ENCODE results near the gene IRF2BP1. TPM values are rescaled to one million over a fixed set of nuclear protein-coding genes. Genes with fewer than 3 reads are reported as not detected.

Gene IRF2BP1
- total and polyA plus RNA-seq, 2 of the 13 experiments (the other 11 are each of a cell fraction or from before 2014, with no cell fraction given): 4.3 to 14.3 TPM

GRCh38 chr19:45878043-45878794, 7.7 kb downstream of the IRF2BP1 start (continued):
- TF ChIP-seq ZNF646 (CRISPR knock-in tag; IDR thresholded peaks at IDR 0.05): no peak; the same call in 1 of the 2 replicates
- TF ChIP-seq XBP1 (CRISPR knock-in tag; IDR thresholded peaks at IDR 0.05): no peak
- TF ChIP-seq ZGPAT (CRISPR knock-in tag; IDR thresholded peaks at IDR 0.05): peak; percentile 43; the same call in 1 of the 2 replicates
- no peak for TF ChIP-seq ZNF326 (CRISPR knock-in tag; IDR thresholded peaks at IDR 0.05; ENCODE audit: borderline replicate concordance)
- TF ChIP-seq DZIP1 (CRISPR knock-in tag; IDR thresholded peaks at IDR 0.05): 0 out of 2 replicates have a peak, but pooled peaks have one; percentile 55
- no peak for TF ChIP-seq NFKBIZ (CRISPR knock-in tag; IDR thresholded peaks at IDR 0.05)
- peak; percentile 46; the same call in 1 of the 2 replicates for TF ChIP-seq HMG20A (CRISPR knock-in tag; IDR thresholded peaks at IDR 0.05; ENCODE audit: borderline replicate concordance)
- TF ChIP-seq KLF9 (CRISPR knock-in tag; IDR thresholded peaks at IDR 0.05; ENCODE audit: low read depth): peak; percentile 94; the same call in 1 of the 2 replicates
- TF ChIP-seq KDM3A (CRISPR knock-in tag; IDR thresholded peaks at IDR 0.05; ENCODE audit: low read depth): no peak
- TF ChIP-seq, protein P1, sequence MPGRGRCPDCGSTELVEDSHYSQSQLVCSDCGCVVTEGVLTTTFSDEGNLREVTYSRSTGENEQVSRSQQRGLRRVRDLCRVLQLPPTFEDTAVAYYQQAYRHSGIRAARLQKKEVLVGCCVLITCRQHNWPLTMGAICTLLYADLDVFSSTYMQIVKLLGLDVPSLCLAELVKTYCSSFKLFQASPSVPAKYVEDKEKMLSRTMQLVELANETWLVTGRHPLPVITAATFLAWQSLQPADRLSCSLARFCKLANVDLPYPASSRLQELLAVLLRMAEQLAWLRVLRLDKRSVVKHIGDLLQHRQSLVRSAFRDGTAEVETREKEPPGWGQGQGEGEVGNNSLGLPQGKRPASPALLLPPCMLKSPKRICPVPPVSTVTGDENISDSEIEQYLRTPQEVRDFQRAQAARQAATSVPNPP (CRISPR knock-in tag; IDR thresholded peaks at IDR 0.05): no peak
- TF ChIP-seq ZNF776 (CRISPR knock-in tag; IDR thresholded peaks at IDR 0.05): 0 out of 2 replicates have a peak, but pooled peaks have one; percentile 15
- TF ChIP-seq, protein P2, sequence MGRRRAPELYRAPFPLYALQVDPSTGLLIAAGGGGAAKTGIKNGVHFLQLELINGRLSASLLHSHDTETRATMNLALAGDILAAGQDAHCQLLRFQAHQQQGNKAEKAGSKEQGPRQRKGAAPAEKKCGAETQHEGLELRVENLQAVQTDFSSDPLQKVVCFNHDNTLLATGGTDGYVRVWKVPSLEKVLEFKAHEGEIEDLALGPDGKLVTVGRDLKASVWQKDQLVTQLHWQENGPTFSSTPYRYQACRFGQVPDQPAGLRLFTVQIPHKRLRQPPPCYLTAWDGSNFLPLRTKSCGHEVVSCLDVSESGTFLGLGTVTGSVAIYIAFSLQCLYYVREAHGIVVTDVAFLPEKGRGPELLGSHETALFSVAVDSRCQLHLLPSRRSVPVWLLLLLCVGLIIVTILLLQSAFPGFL (CRISPR knock-in tag; IDR thresholded peaks at IDR 0.05): no peak
- TF ChIP-seq NR2C2 (CRISPR knock-in tag; IDR thresholded peaks at IDR 0.05; ENCODE audit: borderline replicate concordance): 0 out of 2 replicates have a peak, but pooled peaks have one; percentile 29
- peak; percentile 73; the same call in 1 of the 2 replicates for TF ChIP-seq MTA1 (CRISPR knock-in tag; IDR thresholded peaks at IDR 0.05; ENCODE audit: borderline replicate concordance)

All from HepG2 (cell line).